CD4-positive, alpha-beta T cell treated with Interleukin-6 at 100 ng/mL for 8 hours (primary cell): Measurements from ENCODE around the gene SP1.
"Not testable (repeated sequence)": the region's sequence is repeated elsewhere in the genome, so short reads cannot be mapped to it uniquely, and the experiment has no call there.

Source experiments
- DNase-seq: peaks from one replicate; pipeline ENCODE4 v3.0.0-alpha.2; 2020; ENCODE audit warnings: mixed read lengths, low spot score

Gene SP1

DNA sequence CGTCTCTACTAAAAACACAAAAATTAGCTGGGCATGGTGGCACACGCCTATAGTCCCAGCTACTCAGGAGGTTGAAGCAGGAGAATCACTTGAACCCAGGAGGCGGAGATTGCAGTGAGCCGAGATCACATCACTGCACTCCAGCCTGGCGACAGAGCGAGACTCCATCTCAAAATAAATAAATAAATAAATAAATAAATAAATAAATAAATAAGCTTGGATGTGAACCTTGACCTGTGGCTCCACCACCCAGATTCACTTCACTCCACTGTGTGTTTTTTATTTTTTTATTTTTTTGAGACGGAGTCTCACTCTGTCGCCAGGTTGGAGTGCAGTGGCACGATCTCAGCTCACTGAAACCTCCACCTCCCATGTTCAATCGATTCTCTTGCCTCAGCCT lies 18.3 kb upstream of the SP1 start:
- DNase-seq = not testable (repeated sequence)

DNA sequence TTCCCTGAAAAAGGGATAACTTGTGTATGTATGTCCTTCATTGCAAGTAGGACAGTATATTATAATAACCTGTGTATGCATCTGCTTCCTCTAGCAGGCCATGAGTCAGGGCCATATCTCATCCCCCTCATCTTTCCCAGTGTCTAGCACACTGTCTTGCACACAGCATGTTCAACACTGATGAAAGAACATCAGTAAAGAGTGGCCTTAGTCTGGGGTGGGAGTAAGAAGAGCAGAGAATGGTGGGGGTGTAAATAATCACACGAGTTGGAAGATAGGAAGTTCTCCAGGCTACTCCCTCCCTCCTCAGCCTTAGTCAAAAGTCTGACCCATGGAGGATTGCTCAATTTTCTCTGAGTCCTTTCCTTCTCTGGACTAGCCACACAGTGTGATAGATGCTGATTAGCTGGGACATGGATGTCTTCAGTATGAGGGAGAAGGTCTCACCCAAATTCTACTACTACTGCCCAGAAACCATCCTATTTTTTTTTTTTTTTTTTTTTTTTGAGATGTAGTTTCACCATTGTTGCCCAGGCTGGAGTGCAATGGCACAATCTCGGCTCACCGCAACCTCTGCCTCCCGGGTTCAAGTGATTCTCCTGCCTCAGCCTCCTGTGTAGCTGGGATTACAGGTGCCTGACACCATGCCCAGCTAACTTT lies 14.6 kb upstream of the SP1 start:
- DNase-seq = no peak

DNA sequence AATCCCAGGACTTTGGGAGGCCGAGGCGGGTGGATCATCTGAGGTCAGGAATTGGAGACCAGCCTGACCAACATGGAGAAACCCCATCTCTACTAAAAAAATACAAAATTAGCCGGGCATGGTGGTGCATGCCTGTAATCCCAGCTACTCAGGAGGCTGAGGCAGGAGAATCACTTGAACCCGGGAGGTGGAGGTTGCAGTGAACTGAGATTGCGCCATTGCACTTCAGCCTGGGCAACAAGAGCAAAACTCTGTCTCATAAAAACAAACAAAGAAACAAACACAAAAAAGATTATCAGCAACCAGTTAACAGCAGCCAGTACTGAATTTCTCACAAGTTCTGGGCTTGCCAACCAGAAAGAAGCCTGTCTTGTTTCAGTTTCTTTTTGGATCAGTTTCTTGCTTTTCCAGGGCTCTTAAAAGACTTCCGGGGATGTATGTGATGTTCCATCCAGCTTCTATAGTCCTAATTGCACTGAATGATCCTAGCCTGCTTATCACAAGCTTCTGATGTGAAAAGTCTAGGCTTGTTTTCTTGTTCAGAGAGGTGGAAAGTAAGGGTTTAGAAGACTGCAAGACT lies 6.3 kb upstream of the SP1 start:
- not testable (repeated sequence) for DNase-seq

DNA sequence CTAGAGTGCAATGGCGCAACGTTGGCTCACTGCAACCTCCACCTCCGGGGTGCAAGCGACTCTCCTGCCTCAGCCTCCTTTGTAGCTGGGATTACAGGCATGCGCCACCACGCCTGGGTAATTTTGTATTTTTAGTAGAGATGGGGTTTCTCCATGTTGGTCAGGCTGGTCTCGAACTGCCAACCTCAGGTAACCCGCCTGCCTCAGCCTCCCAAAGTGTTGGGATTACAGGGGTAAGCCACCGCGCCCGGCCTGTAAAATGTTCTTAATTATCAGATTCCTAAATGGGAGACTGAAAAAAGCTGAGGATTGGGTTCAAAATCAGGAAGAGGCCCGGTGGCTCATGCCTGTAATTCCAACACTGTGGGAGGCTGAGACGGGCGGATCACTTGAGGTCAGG lies 5.7 kb upstream of the SP1 start:
- DNase-seq = not testable (repeated sequence)

DNA sequence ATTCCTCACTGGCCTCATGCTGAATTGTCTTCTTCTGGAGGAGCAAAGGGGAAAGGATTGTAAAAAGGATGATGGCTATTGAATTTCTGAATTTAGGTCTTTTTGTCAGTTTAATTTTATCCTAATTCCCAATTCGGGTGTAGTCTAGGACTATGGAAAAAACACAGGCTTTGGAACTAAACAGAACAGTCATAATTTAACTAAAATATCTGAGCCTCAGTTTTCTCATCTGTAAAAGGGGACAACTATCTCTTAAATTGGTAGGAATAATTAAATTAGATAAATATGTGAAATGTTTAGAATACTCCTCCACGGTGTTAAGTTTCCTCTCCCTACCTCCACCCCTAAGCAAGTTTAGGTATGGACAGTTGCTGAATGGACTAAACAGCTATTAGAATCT lies 3.2 kb upstream of the SP1 start:
- no peak for DNase-seq

DNA sequence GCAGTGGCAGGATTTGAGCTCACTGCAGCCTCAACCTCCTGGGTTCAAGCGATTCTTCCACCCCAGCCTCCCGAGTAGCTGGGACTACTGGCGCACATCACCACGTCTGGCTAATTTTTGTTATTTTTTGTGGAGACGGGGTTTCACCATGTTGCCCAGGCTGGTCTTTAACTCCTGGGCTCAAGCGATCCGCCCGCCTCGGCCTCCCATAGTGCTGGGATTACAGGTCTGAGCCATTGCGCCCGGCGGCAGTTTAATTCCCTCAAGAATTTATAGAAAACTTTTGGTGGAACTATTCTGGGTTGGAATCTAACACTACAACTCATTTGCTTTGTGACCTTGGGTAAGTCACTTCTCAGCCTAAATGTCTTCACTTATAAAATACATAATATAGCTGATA lies 1.8 kb upstream of the SP1 start:
- DNase-seq = no peak

DNA sequence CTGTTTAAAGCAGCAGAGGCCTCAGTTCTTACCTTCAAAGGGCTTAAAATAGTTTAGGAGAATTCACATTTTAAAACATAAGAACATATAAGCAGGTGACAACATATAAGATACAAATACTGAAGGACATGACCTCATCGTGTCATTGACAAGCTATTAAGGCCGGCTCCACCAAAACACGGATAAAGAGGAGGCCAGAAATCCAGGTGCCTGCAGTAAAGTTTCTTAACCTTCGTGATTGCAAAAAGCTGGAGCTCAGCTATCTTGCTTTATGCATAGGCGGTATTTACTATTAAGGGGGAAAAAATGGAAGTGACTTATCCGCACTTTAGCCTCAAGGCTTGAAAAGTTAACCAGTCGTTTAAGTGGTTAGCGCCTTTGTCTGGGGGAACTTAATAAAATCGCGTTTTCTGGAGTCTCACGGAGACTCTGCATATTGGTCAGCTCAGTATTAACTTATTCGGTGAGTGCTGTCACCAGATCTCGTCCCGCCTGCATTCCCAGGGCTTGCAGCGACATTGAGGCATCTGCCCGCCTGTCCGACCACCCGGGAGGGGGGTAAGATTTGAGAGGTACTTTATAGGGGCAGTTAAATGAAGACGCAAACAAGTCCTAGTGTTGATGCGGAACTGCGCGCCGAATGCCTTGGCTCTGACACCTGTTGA lies 1.1 kb upstream of the SP1 start:
- no peak for DNase-seq

DNA sequence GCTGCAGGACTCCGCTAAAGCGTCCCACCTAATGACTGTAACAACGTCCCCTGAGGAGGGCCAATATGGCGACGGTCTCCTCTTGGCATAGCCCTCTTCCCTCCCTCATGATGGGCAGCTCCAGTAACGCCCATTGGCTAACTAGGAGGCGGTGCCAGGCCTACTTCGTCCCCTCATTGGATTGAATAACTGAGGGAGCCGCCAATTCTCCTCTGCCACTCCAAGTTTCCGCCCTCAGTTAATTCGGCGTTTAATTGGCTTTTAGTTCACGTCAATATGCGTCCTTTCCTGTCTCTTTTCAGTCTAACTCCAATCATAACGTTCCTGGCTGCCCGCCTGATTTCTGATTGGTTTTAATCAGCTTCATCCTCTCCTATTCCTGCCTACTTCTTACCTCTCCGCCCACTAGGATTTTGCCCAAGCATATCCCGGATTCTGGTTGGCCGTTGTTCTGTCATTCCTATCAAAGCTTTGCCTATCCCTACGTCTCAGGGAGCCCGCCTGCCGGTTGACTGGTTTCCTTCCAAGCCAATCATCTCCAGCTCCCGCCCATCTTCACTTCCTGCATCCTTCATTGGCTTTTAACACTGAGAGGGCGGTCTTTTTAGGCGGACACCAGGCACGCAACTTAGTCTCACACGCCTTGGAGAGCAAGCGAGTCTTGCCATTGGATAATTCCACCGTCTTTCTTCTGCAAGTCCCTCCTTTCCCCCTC lies 430 bp upstream of the SP1 start:
- peak; percentile 100 for DNase-seq

DNA sequence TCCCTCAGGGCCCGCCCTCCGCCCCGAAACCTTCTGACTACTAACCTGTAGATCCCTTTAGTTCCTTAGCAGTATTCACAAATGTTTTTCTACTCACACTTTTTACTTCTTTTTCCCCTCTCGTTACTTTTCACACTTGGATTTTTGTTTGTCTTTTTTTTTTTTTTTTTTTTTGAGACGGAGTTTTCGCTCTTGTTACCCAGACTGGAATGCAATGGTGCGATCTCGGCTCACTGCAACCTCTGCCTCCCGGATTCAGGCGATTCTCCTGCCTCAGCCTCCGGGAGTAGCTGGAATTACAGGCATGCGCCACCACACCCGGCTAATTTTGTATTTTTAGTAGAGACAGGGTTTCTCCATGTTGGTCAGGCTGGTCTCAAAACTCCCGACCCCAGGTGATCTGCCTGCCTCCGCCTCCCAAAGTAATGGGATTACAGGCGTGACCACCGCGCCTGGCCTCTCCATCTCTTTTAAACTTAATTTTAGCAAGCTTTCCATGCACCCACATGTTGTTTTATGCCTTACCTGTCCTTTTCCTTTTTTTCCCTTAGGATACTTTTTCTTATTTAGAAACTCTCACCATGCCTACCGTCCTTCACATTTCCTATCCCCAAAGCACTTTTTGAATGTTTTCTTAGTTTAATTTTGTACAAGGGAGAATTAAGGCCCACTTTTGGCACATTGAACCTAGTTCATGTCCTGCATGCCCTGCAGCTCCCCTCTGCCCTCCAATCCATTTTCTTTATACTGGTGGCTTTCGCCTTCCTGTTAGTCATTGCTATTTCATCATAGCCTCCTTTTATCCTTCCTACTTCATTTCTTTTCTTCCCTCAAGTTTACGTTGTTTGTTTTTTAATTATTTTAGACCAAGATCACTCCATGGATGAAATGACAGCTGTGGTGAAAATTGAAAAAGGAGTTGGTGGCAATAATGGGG lies 1.1 kb downstream of the SP1 start:
- no peak for DNase-seq

DNA sequence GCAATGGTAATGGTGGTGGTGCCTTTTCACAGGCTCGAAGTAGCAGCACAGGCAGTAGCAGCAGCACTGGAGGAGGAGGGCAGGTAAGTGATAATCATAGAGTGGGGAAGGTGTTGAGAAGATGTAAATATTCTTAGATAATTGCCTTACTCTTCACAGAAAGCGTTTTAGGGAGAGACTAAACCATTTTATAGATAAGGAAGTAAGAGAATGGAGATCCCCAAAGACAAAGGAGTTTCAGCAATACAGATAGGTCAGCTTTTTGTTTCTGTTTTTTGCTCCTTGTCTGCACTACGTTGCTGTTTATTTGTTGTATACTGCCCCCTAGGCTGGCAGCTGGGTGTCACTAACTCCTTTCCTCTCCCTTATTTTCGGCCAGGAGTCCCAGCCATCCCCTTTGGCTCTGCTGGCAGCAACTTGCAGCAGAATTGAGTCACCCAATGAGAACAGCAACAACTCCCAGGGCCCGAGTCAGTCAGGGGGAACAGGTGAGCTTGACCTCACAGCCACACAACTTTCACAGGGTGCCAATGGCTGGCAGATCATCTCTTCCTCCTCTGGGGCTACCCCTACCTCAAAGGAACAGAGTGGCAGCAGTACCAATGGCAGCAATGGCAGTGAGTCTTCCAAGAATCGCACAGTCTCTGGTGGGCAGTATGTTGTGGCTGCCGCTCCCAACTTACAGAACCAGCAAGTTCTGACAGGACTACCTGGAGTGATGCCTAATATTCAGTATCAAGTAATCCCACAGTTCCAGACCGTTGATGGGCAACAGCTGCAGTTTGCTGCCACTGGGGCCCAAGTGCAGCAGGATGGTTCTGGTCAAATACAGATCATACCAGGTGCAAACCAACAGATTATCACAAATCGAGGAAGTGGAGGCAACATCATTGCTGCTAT lies 2.0 kb downstream of the SP1 start:
- DNase-seq = peak; percentile 42

DNA sequence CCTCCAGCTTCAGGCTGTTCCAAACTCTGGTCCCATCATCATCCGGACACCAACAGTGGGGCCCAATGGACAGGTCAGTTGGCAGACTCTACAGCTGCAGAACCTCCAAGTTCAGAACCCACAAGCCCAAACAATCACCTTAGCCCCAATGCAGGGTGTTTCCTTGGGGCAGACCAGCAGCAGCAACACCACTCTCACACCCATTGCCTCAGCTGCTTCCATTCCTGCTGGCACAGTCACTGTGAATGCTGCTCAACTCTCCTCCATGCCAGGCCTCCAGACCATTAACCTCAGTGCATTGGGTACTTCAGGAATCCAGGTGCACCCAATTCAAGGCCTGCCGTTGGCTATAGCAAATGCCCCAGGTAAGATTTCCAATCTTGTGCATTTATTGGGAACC lies 3.3 kb downstream of the SP1 start:
- DNase-seq = no peak

DNA sequence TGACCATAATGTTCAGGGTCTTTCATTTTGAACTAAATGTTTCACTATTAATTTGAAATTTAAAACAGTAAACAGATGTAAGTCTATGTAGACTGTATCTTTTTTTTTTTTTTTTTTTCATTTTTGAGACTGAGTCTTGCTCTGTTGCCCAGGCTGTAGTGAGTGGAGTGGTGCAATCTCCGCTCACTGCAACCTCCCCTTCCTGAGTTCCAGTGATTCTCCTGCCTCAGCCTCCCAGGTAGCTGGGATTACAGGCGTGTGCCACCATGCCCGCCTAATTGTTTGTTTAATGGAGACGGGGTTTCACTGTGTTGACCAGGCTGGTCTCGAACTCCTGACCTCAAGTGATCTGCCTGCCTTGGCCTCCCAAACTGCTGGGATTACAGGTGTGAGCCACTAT lies 6.4 kb downstream of the SP1 start:
- not testable (repeated sequence) for DNase-seq

DNA sequence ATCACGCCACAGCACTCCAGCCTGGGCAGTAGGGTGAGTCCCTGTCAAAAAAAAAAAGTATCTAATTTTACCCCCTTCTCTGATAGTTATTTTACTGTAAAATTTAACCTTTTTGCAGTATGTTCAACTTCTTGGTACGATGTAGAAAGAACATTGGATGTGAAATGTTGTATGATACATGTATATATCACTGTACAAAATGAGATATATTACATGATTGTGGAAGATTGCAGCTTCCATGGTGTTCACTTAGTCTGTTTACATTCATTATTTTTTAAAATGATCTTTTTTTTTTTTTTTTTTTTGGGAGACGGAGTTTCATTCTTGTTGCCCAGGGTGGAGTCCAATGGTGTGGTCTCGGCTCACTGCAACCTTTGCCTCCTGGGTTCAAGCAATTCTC lies 9.0 kb downstream of the SP1 start:
- DNase-seq = no peak

DNA sequence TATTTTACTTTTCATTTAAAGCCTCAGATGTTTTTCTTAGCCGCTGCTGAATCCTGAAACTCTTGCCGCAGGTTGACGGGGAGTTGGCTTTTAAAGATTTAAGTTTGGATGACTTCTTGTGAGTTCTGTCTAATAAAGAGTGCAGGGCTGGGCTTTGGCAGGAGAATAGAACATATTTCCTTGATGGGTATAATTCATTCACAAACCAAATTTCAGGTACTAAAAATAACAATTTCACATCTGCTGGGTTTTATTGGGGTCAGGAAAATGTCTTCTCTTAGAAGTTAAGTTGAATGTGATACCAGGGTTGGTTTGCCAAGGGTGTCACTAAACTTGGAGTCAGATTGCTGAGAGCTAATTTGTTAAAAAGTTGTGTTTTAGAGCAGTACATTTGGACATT lies 9.7 kb downstream of the SP1 start:
- DNase-seq = no peak

DNA sequence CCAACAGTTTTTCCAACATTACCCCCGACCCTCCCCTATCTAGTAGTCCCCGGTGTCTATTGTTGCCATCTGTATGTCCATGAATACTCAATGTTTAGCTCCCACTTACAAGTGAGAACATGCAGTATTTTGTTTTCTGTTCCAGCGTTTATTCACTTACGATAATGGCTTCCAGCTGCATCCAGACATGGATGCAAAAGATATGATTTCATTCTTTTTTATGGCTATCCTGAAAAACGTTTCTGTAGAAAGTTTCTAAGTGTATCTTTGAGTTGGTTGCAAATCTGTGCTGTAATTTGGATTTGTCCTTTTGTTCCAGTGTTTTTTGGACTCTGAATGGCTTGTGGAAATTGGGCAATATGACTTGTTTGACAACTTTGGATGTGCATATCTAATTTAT lies 11.7 kb downstream of the SP1 start:
- DNase-seq = no peak

DNA sequence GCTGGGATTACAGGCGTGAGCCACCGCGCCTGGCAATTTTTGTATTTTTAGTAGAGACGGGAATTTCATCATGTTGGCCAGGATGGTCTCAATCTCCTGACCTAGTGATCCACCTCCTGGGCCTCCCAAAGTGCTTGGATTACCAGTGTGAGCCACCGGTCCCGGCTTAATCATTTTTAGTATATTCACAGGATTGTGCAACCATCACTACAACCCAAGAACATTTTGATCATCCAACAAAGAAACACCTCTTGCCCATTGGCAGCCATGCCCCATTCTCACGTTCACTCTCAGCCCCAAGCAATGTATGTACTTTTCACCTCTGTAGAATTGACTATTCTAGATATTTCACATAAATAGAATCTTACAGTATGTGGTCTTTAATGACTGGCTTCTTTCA lies 19.9 kb downstream of the SP1 start:
- no peak for DNase-seq

DNA sequence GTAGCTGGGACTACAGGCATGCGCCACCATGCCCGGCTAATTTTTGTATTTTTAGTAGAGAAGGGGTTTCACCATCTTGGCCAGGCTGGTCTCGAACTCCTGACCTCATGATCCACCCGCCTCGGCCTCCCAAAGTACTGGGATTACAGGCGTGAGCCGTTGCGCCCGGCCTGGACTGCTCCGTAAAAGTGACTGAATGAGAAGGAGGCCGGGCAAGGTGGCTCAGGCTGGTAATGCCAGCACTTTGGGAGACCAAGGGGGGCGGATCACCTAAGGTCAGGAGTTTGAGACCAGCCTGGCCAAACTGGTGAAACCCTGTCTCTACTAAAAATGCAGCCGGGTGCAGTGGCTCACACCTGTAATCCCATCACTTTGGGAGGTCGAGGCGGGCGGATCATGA lies 22.4 kb downstream of the SP1 start:
- not testable (repeated sequence) for DNase-seq

DNA sequence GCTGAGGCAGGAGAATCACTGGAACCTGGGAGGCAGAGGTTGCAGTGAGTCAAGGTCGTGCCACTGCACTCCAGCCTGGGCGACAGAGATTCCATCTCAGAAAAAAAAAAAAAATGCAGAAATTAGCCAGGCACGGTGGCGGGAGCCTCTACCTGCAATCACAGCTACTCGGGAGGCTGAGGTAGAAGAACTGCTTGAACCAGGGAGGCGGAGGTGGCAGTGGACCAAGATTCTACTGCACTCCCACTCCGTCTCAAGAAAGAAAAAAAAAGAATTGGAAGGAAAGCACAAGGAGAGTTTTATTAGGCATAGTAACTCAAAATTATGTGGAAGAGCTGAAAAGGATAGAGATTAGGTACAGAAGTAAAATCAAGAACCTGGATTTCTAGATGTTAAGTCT lies 22.9 kb downstream of the SP1 start:
- DNase-seq = no peak

DNA sequence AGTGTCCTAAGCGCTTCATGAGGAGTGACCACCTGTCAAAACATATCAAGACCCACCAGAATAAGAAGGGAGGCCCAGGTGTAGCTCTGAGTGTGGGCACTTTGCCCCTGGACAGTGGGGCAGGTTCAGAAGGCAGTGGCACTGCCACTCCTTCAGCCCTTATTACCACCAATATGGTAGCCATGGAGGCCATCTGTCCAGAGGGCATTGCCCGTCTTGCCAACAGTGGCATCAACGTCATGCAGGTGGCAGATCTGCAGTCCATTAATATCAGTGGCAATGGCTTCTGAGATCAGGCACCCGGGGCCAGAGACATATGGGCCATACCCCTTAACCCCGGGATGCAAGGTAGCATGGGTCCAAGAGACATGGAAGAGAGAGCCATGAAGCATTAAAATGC lies 31.0 kb downstream of the SP1 start:
- no peak for DNase-seq

DNA sequence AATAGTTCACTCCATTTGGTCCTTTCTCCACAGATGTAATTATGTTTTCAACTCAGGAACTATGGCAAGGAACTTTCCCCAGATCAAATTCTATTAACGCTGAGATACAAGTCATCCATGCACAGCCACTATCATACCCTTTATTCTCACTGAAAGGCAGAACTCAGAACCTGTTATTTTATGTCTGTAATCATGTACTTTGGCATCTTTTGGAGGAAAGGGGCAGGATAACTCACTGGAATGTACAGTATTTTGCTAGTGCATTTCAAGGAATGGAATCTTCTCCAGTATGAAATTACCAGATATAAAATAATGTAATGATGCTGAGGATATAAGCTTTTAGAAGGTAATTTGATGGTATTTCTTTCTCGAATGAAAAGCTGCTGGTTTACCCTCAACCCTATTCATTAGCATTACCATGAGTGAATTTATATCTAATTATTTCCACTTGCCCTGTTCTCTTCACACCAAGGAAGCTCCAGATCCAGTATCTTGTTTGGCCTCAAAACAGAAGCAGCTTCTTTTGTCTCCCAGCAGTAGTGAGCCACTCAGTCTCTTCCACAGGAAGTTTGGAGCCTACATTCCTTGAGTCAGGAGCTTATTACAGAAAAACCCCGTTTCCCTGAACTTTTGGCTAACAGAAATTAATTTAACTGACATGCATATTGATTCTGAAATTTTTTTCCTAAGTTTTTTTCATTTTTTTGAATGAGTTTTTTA lies 33.7 kb downstream of the SP1 start:
- DNase-seq = no peak
